GM12873 (cell line): ENCODE measurements around the gene GABPB2.

Source experiments
- CTCF ChIP-seq: IDR thresholded peaks from 2 replicates; pipeline ENCODE4 v1.5.1; 2012; ENCODE audit warnings: low read depth, mild to moderate bottlenecking, moderate library complexity, low read length, control low read depth; ENCODE audit not compliant: insufficient read depth; ENCODE audit errors: missing control alignments

Gene GABPB2

DNA sequence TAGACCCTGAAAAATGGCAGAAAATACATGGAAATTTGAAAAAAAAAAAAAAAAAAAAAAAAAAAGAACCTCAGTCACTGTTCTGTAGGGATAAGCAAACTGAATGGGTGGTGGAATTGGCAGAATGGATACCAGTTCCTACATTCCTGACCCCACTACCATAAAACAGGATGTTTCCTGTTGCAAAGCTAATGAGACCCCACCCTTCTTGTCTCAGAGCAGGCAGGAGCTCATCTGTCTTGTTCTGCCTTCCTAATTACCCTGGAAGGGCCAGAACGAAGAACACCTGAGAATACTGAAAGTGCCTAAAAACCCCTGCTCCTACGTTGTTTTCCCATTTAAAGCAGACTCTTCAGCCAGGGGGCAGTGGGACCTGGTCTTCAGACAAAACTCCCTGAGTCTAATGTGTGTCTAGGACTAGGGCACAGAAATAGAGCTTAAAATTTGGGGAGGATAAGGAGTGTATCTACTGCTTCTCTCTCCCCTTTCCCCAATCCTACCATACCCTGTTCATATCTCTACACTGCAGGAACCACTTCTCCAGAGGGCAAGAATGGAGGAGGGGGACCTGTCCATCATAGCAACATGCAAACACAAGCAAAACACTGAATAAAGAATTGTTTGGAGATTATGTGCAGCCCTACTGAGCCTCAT is 19.1 kb upstream of the GABPB2 start:
- no peak for TF ChIP-seq CTCF

DNA sequence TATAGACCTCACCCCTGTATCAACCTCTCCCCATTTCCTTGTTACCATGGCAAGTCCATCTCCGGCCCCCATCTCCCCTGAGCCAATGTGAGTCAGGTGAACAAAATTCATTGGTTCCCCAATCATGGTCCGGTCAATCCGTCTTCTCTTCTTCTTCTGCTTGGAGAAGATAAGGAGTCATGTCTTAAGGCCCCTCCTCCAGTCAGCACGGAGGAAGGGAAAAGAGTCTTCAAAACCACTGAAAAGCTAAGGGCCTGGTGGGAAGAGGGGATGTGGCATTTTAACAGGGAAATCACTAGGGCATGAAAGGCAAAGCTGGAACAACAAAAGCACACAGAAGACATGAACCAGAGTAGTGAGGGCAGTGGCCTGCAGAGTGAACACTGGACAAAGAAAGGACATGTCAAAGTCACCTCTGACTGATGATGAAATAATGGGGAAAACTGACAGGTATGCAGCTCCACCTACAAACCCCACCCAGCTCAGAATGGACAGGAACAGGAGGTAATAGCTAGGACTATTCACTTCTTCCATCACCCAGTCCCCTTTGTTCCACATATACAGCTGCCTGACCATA is 15.5 kb upstream of the GABPB2 start:
- no peak for TF ChIP-seq CTCF

GRCh38 chr1:151055581-151055980 is 15.0 kb upstream of the GABPB2 start:
- TF ChIP-seq CTCF = no peak

DNA sequence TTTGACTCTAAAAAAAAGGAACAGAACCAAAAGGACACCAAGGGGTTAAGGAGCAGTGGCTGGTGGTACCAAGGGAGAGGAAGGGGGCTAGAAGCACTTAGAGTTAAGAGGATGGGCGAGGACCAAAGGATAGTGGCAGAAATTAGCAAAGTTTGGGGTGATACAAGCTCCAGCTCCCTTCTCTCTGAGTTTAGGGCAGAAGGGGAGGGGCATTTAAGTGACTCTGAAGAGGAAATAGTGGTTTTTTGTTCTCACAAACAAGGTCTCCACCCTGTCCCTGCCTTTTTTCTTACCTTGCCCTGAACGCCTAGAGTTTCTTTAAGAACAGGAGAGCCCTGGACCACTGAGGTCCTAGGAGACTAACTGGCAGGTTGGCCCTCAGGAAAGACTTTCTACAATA is 14.4 kb upstream of the GABPB2 start:
- TF ChIP-seq CTCF = no peak

GRCh38 chr1:151058692-151059091 is 11.9 kb upstream of the GABPB2 start:
- TF ChIP-seq CTCF = no peak

DNA sequence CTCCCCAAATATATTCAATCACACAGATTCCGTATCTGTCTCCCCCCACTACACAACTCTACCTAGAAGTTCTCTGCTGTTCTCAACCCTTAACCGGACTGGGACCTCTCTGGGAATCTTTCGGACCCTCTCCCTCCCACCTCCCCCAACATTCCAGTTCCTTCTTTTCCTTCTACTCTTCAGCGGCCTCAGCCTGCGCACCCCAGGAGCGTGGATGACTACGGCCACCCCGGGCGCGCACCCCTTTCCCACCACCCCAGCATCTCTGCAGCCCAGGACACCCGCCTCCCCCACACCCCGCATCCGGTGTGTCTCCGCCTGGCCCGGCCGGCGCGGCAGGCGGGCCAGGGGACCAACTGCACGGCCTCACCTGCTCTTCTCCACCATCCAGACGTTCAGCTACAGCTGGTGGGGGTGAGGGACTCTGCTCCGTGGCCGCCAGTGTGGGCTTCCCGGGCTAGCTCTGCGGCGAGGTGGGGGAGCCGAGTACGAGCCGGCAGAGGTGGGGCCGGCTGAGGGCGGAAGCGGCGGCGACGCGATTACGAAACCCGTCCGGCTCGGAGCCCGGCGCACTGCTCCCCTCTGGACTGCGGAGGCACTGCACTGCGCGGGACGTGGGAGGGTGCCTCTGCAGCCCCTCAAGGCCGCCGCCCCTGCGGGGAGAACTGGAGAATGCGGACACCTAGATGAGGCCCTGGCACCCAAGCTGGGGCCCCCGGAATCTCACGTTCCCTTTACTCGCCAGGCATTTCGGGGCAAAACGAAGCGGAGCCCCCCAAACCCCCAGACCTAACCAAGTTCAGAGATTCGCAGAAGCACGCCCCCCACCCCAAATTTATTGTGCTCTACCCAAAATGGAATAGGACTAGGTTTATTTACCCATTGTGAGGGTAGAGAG is 11.2 kb upstream of the GABPB2 start, which contains the start of gene CDC42SE1:
Gene CDC42SE1 (minus strand): TSS at position 514 of the 898 bp plus-strand sequence. CDS start 3,892 bp downstream, outside the sequence.
- TF ChIP-seq CTCF = peak; percentile 86
